H1 (cell line): Measurements from ENCODE around the gene FA2H. TPM values are rescaled to one million over a fixed set of nuclear protein-coding genes. Genes with fewer than 3 reads are reported as not detected.

Source experiments
- CTCF ChIA-PET: fragments of 300-600 bp; sonication (Branson Sonifier 250); formaldehyde crosslinking; loops from one replicate; lab custom pipeline; 2021; ENCODE audit not compliant: partially characterized antibody; lab: Charles Lee
- POLR2A ChIA-PET: fragments of 300-600 bp; sonication (Branson Sonifier 250); formaldehyde crosslinking; loops from one replicate; lab custom pipeline; 2021; ENCODE audit warnings: inconsistent platforms; ENCODE audit not compliant: partially characterized antibody; lab: Charles Lee
- DNase-seq, 2 experiments: peaks; one replicate each; pipeline versions ENCODE4 v3.0.0 to v3.0.0-alpha.2; 2010 to 2022; ENCODE audit warnings: low spot score in 2 of 2, low read depth in 1 of 2, mixed read lengths in 1 of 2
- FAIRE-seq: peaks from 2 replicates; lab custom pipeline; 2011; peaks lifted over from hg19 to GRCh38; lab: Jason Lieb, UNC
- H2AFZ ChIP-seq: 2 replicates; pipeline ENCODE4 v1.8.1; 2012; ENCODE audit warnings: low read length, inconsistent platforms
- H2AK5ac ChIP-seq: 2 replicates; pipeline ENCODE4 v1.6.1; 2013; ENCODE audit warnings: low read depth, low read length
- H2BK120ac ChIP-seq: replicated peaks from 2 replicates; pipeline ENCODE3; 2013; ENCODE audit warnings: low read depth, low read length, inconsistent platforms
- H2BK12ac ChIP-seq: 2 replicates; pipeline ENCODE4 v1.6.1; 2013; ENCODE audit warnings: low read depth, low read length
- H2BK15ac ChIP-seq: 2 replicates; pipeline ENCODE4 v1.6.1; 2013; ENCODE audit warnings: low read length
- H2BK20ac ChIP-seq: 2 replicates; pipeline ENCODE4 v1.6.1; 2013; ENCODE audit warnings: low read length
- H2BK5ac ChIP-seq: 2 replicates; pipeline ENCODE4 v1.6.1; 2013; ENCODE audit warnings: low read depth, low read length
- H3K14ac ChIP-seq: 2 replicates; pipeline ENCODE4 v1.6.1; 2013; ENCODE audit warnings: inconsistent platforms; ENCODE audit not compliant: insufficient read length
- H3K18ac ChIP-seq: 2 replicates; pipeline ENCODE4 v1.6.1; 2013; ENCODE audit warnings: low read length; ENCODE audit errors: extremely low read depth
- H3K23ac ChIP-seq: 2 replicates; pipeline ENCODE4 v1.6.1; 2013; ENCODE audit warnings: inconsistent platforms; ENCODE audit not compliant: insufficient read length
- H3K23me2 ChIP-seq: 2 replicates; pipeline ENCODE4 v1.6.1; 2013; ENCODE audit warnings: low read depth, low read length
- H3K27ac ChIP-seq: 2 replicates; pipeline ENCODE4 v1.6.1; 2011; ENCODE audit warnings: low read depth, low read length, inconsistent platforms
- H3K27me3 ChIP-seq, 4 experiments: replicated peaks in 1 of 4; 1 replicate in 1 of 4; 2 replicates in 3 of 4; pipeline versions ENCODE4 v1.6.1 to v1.8.1; 2011 to 2013; ENCODE audit warnings: low read length in 3 of 4, mild to moderate bottlenecking in 3 of 4, inconsistent platforms in 2 of 4, mixed read lengths in 2 of 4, moderate library complexity in 1 of 4; ENCODE audit not compliant: control insufficient read depth in 3 of 4, insufficient read depth in 3 of 4; ENCODE audit errors: extremely low read depth in 1 of 4
- H3K36me3 ChIP-seq, 4 experiments: 2 replicates each; pipeline versions ENCODE4 v1.6.1 to v1.8.1; 2011 to 2013; ENCODE audit warnings: mild to moderate bottlenecking in 4 of 4, low read length in 3 of 4, moderate library complexity in 2 of 4, control low read depth in 1 of 4, inconsistent platforms in 1 of 4; ENCODE audit not compliant: insufficient read depth in 4 of 4, control insufficient read depth in 2 of 4
- H3K4ac ChIP-seq: replicated peaks from 2 replicates; pipeline ENCODE3; 2013; ENCODE audit warnings: low read length, low read depth, mixed read lengths, inconsistent platforms; ENCODE audit not compliant: insufficient read length
- H3K4me1 ChIP-seq, 4 experiments: replicated peaks in 1 of 4; 1 replicate in 1 of 4; 2 replicates in 3 of 4; pipeline versions ENCODE4 v1.6.1 to v1.8.1; 2011 to 2013; ENCODE audit warnings: low read length in 3 of 4, inconsistent platforms in 2 of 4, mixed read lengths in 1 of 4; ENCODE audit not compliant: insufficient read depth in 4 of 4, control insufficient read depth in 3 of 4
- H3K4me2 ChIP-seq, 2 experiments: 2 replicates each; pipeline versions ENCODE4 v1.6.1 to v1.8.1; 2011 to 2013; ENCODE audit warnings: low read depth in 2 of 2, low read length in 2 of 2, control low read depth in 1 of 2, inconsistent platforms in 1 of 2, mild to moderate bottlenecking in 1 of 2; ENCODE audit not compliant: insufficient read depth in 1 of 2
- H3K4me3 ChIP-seq, 4 experiments: fragments of 200-600, 300-600 bp in 1 of 4; sonication (generic), shearing (Covaris generic), sonication (Bioruptor Twin) in 1 of 4; 2 replicates each; pipeline versions ENCODE4 v1.5.1 to v1.8.1; 2011 to 2016; ENCODE audit warnings: low read length in 4 of 4, low read depth in 3 of 4, control low read depth in 2 of 4, inconsistent platforms in 2 of 4, mild to moderate bottlenecking in 2 of 4, mixed read lengths in 1 of 4, moderate library complexity in 1 of 4; ENCODE audit not compliant: insufficient read depth in 2 of 4; ENCODE audit errors: extremely low read depth in 1 of 4
- H3K56ac ChIP-seq: replicated peaks from 2 replicates; pipeline ENCODE3; 2013; ENCODE audit warnings: low read depth, mild to moderate bottlenecking, mixed read lengths, low read length, inconsistent platforms; ENCODE audit not compliant: insufficient read length
- H3K79me1 ChIP-seq: 2 replicates; pipeline ENCODE4 v1.6.1; 2013; ENCODE audit warnings: low read depth, low read length, control low read depth
- H3K79me2 ChIP-seq, 2 experiments: 2 replicates each; pipeline versions ENCODE4 v1.6.1 to v1.8.1; 2012 to 2013; ENCODE audit warnings: low read length in 2 of 2, mild to moderate bottlenecking in 2 of 2, inconsistent platforms in 1 of 2; ENCODE audit not compliant: insufficient read depth in 2 of 2, control insufficient read depth in 1 of 2
- H3K9ac ChIP-seq, 4 experiments: replicated peaks in 1 of 4; 1 replicate in 1 of 4; 2 replicates in 3 of 4; pipeline versions ENCODE4 v1.6.1 to v1.8.1; 2011 to 2013; ENCODE audit warnings: low read depth in 3 of 4, low read length in 3 of 4, control low read depth in 2 of 4, mild to moderate bottlenecking in 2 of 4, moderate library complexity in 2 of 4, inconsistent platforms in 1 of 4; ENCODE audit errors: extremely low read depth in 1 of 4
- H3K9me3 ChIP-seq, 2 experiments: 2 replicates each; pipeline versions ENCODE4 v1.6.1 to v1.8.1; 2012 to 2013; ENCODE audit warnings: mild to moderate bottlenecking in 2 of 2, moderate library complexity in 2 of 2, control low read depth in 1 of 2, inconsistent platforms in 1 of 2, low read depth in 1 of 2, low read length in 1 of 2, mixed read lengths in 1 of 2; ENCODE audit not compliant: insufficient read depth in 2 of 2
- H4K20me1 ChIP-seq, 2 experiments: replicated peaks in 1 of 2; 2 replicates each; pipeline versions ENCODE3 to v1.8.1; 2011 to 2013; ENCODE audit warnings: inconsistent platforms in 2 of 2, low read length in 2 of 2, mild to moderate bottlenecking in 1 of 2; ENCODE audit not compliant: insufficient read depth in 2 of 2, control insufficient read depth in 1 of 2
- H4K5ac ChIP-seq: 2 replicates; pipeline ENCODE4 v1.6.1; 2013; ENCODE audit warnings: low read length, low read depth, mixed read lengths, inconsistent platforms; ENCODE audit not compliant: insufficient read length
- H4K8ac ChIP-seq: 2 replicates; pipeline ENCODE4 v1.8.0; 2013; ENCODE audit warnings: mild to moderate bottlenecking, moderate library complexity, low read length, inconsistent platforms; ENCODE audit not compliant: insufficient read depth; ENCODE audit errors: extremely low read depth
- H4K91ac ChIP-seq: replicated peaks from 2 replicates; pipeline ENCODE3; 2013; ENCODE audit warnings: low read length, mixed read lengths, inconsistent platforms; ENCODE audit not compliant: insufficient read length
- BRCA1 ChIP-seq: IDR thresholded peaks from 2 replicates; pipeline ENCODE4 v1.6.1; 2012; ENCODE audit warnings: low read depth, low read length, improper control_type of control experiment
- CTCF ChIP-seq, 3 experiments: IDR thresholded peaks; 1 replicate in 2 of 3; 2 replicates in 1 of 3; pipeline versions ENCODE4 v1.5.1 to v1.6.1; 2011; ENCODE audit warnings: low read length in 3 of 3, mild to moderate bottlenecking in 3 of 3, inconsistent platforms in 2 of 3, low read depth in 1 of 3, moderate library complexity in 1 of 3; ENCODE audit not compliant: insufficient read depth in 1 of 3; ENCODE audit errors: control extremely low read depth in 1 of 3
- WGBS, 2 experiments: shearing (Covaris generic) in 1 of 2; methylation state at CpG; one replicate each; pipeline versions ENCODE4 v1.1.6 to v1.1.7; 2013 to 2015; ENCODE audit warnings: low lambda C conversion rate in 2 of 2, mixed read lengths in 2 of 2, inconsistent platforms in 1 of 2, low coverage in 1 of 2, missing lambda C conversion rate in 1 of 2; ENCODE audit not compliant: insufficient replicate concordance in 2 of 2, insufficient coverage in 1 of 2, insufficient read length in 1 of 2; ENCODE audit errors: extremely low coverage in 1 of 2, missing lambda C conversion rate in 1 of 2; 5-methylcytosine and 5-hydroxymethylcytosine counted together
- polyA plus RNA-seq, 7 experiments: library from polyadenylated mRNA; depleted of rRNA in 3 of 7; stranded (reverse) in 5 of 7; unstranded in 2 of 7; fragments of >200 nt in 5 of 7; fragments of 200-250 nt in 2 of 7; gene quantifications; 1 replicate in 5 of 7; 2 replicates in 1 of 7; 4 replicates in 1 of 7; pipeline versions ENCODE4 v1.2.1 to v1.2.3, GENCODE V29; 2011 to 2013; ENCODE audit warnings: missing spikeins in 2 of 7, mixed read lengths in 2 of 7
- total RNA-seq: library from RNA; stranded (reverse); fragmentation: NEBNext Ultra II Directional; extraction: Animal tissue kit (Norgen Biotek cat#: 25700); gene quantifications from 2 replicates; pipeline ENCODE4 v1.2.1, GENCODE V29; 2021

Gene FA2H
- total and polyA plus RNA-seq, 2 of the 8 experiments (the other 6 are each of a cell fraction or from before 2014, with no cell fraction given) = 2.1 to 2.5 TPM

DNA sequence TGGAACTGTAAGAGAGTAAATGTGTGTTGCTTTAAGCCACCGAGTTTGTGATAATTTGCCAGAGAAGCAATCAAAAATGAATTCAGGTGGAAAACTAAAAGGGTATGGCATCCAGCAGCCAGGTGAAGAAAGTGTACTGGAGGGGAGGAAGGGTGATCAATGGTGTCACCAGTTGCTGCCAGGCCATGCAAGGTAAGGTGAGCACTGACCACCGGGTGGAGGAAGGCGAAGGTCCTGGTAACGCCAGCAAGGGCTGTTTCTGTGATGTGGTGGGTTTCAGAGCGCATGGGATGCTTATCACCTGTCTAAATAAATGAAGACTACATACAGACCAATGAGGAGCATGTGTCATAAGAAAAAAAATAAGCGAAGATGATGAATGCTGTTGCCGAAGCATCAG, 6.9 kb downstream of the FA2H start:
- Histone ChIP-seq H3K27ac (no peak overlapping the region), H2BK5ac (no peak overlapping the region), H3K36me3 (no peaks in the 10 kb centered on the region), H2BK15ac (no peak overlapping the region), H4K8ac (no peak overlapping the region), H3K4me2 (no peak overlapping the region), H4K91ac (no peak overlapping the region), H2BK12ac (no peak overlapping the region), H3K23ac (no peak overlapping the region), H4K5ac (no peak overlapping the region), H3K18ac (no peak overlapping the region), H2BK120ac (no peak overlapping the region), H2AK5ac (no peak overlapping the region), H4K20me1 (no peaks in the 10 kb centered on the region), H3K4me3 (no peak overlapping the region), H3K27me3 (peaks cover 0 to 3% (median 0%) of the 10 kb centered on the region in 4 experiments; a peak in 2 of 7 replicates), H3K56ac (no peak overlapping the region), H3K9ac (no peak overlapping the region), H3K23me2 (no peaks in the 10 kb centered on the region), H2BK20ac (no peak overlapping the region), H3K9me3 (no peaks in the 10 kb centered on the region), H3K79me2 (no peaks in the 10 kb centered on the region), H2AFZ (no peak overlapping the region), H3K4me1 (no peaks in the 10 kb centered on the region), H3K79me1 (no peaks in the 10 kb centered on the region), H3K14ac (no peak overlapping the region), H3K4ac (no peak overlapping the region)
- DNase-seq (no peak), FAIRE-seq (no peak)
- POLR2A ChIA-PET = no interaction called here
- TF ChIP-seq CTCF (IDR thresholded peaks at IDR 0.05; ENCODE audit: control extremely low read depth in 1 of 3, insufficient read depth in 1 of 3, low read depth in 1 of 3, low read length in 3 of 3) (peak in 2 of 3 experiments; percentile 2 to 20; a peak in 1 of 4 replicates), BRCA1 (no peak)
- CTCF ChIA-PET = interaction anchor here (0.9 to 3.9 kb wide), 14 partner anchors 10 to 95 kb away, joined by 3 to 27 read pairs (median 6); no protein-coding TSS in a partner anchor
- 93% methylated on average over 7 of the region's 7 CpGs; no CpG with 5 or more reads in 1 of the 2 experiments for WGBS, 2 experiments
